Stimulated activated CD8-positive, alpha-beta memory T cell treated with anti-CD3 and anti-CD28 coated beads, Interleukin-15, amount 100 ng/mL, for 1 hour (primary cell): Measurements from ENCODE around the gene SAMD5.

ENCODE experiments used
- DNase-seq: peaks from one replicate; pipeline ENCODE4 v3.0.0-alpha.2; 2020; ENCODE audit warnings: low read depth

The SAMD5 gene

GRCh38 chr6:147508042-147508865 lies at the start of gene SAMD5:
SAMD5 (plus strand) TSS chr6:147508690; CDS start chr6:147508929, 239 bp downstream.
- DNase-seq, result no peak

- no peak for DNase-seq
These were observed 48.7 kb upstream of the SAMD5 start for GRCh38 chr6:147459780-147460179.

- DNase-seq, result no peak
These were observed 44.8 kb upstream of the SAMD5 start for GRCh38 chr6:147463651-147464050.

GRCh38 chr6:147467428-147467827 lies 41.1 kb upstream of the SAMD5 start:
- DNase-seq, result no peak

- no peak for DNase-seq
These were observed 40.6 kb upstream of the SAMD5 start for GRCh38 chr6:147467886-147468285.

- no peak for DNase-seq
These were observed 39.9 kb upstream of the SAMD5 start for GRCh38 chr6:147468634-147469033.

- no peak for DNase-seq
These were observed 28.6 kb upstream of the SAMD5 start for GRCh38 chr6:147479857-147480256.

GRCh38 chr6:147486683-147487082 lies 21.8 kb upstream of the SAMD5 start:
- no peak for DNase-seq

- DNase-seq, result no peak
These were observed 11.0 kb upstream of the SAMD5 start for GRCh38 chr6:147497472-147497871.

GRCh38 chr6:147503587-147503986 lies 4.9 kb upstream of the SAMD5 start:
- DNase-seq, result no peak

- no peak for DNase-seq
These were observed 3.6 kb upstream of the SAMD5 start for GRCh38 chr6:147504848-147505247.

GRCh38 chr6:147506704-147507114 lies 1.8 kb upstream of the SAMD5 start:
- DNase-seq, result no peak

GRCh38 chr6:147507162-147508041 lies 1.1 kb upstream of the SAMD5 start:
- DNase-seq, result no peak

- DNase-seq, result no peak
These were observed 547 bp downstream of the SAMD5 start for GRCh38 chr6:147508866-147509608.

- no peak for DNase-seq
These were observed 1.4 kb downstream of the SAMD5 start for GRCh38 chr6:147509891-147510290.

- DNase-seq, result no peak
These were observed 2.6 kb downstream of the SAMD5 start for GRCh38 chr6:147510929-147511590.

- no peak for DNase-seq
These were observed 6.3 kb downstream of the SAMD5 start for GRCh38 chr6:147514831-147515230.

- no peak for DNase-seq
These were observed 6.8 kb downstream of the SAMD5 start for GRCh38 chr6:147515327-147515726.

GRCh38 chr6:147522597-147522996 lies 14.1 kb downstream of the SAMD5 start:
- DNase-seq, result no peak

GRCh38 chr6:147525519-147526209 lies 17.2 kb downstream of the SAMD5 start:
- no peak for DNase-seq

- no peak for DNase-seq
These were observed 18.7 kb downstream of the SAMD5 start for GRCh38 chr6:147527197-147527596.
